Coronary artery (tissue), 2 donors: Measurements from ENCODE around the gene AGRN.
A peak's percentile ranks its signal among the peaks of the same experiment; 100 is the strongest.
"Not testable (repeated sequence)": the region's sequence is repeated elsewhere in the genome, so short reads cannot be mapped to it uniquely, and the experiment has no call there.

ENCODE experiments used
- DNase-seq: peaks from one replicate; pipeline ENCODE4 v3.0.0-alpha.2; 2017; ENCODE audit warnings: low spot score
- H3K27ac ChIP-seq, 2 donors: fragments of 200-600 bp; sonication (generic); one replicate each; pipeline ENCODE4 v1.5.1; 2016 to 2019
- H3K4me3 ChIP-seq: fragments of 200-600 bp; sonication (generic); 2 replicates; pipeline ENCODE4 v1.5.1; 2016; ENCODE audit warnings: mild to moderate bottlenecking, moderate library complexity
- TF ChIP-seq, protein P1 (sequence below): fragments of 200-600 bp; sonication (generic); IDR thresholded peaks from one replicate; pipeline ENCODE4 v1.5.1; 2019; ENCODE audit warnings: antibody characterized with exemption

Gene AGRN

DNA sequence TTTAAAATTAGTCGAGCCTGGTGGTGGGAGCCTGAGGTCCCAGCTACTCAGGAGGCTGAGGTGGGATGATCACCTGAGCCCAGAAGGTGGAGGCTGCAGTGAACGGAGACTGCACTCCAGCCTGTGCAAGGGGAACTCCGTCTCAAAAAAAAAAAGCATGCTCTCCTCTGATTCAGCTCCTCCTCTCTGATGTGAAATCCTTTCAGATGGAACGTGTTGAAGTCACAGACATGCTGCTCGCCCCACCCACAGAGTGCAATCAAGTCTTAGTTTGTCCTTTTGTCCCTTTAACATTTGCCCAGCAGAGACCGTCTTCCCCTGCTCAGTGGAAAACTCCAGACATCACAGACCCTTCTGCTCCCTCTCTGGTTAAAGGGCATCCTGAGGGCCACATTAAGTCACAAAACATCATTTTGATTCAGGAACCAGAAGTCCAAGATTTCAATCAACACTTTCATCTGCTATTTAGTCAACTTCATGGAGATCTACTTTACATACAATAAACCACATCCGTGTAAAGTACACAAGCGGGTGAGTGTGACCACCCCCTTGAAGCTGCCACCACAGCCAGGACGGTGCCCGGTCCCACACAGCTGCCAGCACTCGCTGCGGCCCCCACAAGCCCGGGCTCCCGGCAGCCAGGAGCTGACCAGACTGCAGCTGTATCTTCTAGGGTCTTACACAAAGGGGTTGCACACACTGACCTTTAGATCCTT lies 73.1 kb downstream of the AGRN start:
- TF ChIP-seq, protein P1, sequence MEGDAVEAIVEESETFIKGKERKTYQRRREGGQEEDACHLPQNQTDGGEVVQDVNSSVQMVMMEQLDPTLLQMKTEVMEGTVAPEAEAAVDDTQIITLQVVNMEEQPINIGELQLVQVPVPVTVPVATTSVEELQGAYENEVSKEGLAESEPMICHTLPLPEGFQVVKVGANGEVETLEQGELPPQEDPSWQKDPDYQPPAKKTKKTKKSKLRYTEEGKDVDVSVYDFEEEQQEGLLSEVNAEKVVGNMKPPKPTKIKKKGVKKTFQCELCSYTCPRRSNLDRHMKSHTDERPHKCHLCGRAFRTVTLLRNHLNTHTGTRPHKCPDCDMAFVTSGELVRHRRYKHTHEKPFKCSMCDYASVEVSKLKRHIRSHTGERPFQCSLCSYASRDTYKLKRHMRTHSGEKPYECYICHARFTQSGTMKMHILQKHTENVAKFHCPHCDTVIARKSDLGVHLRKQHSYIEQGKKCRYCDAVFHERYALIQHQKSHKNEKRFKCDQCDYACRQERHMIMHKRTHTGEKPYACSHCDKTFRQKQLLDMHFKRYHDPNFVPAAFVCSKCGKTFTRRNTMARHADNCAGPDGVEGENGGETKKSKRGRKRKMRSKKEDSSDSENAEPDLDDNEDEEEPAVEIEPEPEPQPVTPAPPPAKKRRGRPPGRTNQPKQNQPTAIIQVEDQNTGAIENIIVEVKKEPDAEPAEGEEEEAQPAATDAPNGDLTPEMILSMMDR, result no peak
- H3K27ac ChIP-seq, result no peak overlapping the region
- no peak overlapping the region for H3K4me3 ChIP-seq
- DNase-seq, result peak; percentile 17

DNA sequence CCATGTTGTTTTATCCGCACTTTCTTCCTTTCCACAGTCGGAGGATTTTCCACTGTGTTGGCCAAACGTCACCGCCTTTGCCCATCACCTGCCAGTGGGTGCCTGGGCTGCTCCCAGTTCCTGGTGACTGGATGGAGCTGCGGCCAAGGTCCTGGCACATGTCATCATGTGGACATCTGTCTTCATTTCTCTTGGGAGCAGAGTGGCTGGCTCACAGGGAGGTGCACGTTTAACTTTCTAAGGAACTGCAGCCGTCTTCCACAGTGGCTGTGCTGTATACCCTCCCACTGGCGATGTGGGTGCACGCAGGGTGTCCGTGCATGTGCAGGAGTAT lies 73.7 kb downstream of the AGRN start:
- H3K4me3 ChIP-seq, result no peak overlapping the region
- DNase-seq, result peak; percentile 22
- no peak overlapping the region for H3K27ac ChIP-seq

DNA sequence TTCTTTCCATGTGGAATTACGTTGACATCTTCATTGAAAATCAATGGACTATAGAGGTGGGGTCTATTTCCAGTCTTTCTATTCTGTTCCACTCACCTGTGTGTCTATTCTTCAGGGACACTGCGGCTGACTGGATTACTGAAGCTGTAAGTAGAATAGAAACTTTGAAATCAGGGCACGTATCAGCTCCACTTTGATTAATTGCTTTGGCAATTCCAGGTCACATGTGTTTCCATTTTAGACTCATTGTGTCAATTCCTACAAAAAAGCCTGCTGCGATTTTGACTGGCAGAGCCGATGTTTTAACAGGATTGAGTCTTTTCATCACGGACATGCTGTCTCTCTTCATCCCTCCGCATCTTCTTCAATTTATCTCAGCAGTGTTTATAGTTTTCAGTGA lies 75.1 kb downstream of the AGRN start:
- no peak overlapping the region for H3K4me3 ChIP-seq
- DNase-seq, result no peak

More for the DNA sequence above, 73.7 kb downstream of the AGRN start:
- TF ChIP-seq, protein P1, result no peak

DNA sequence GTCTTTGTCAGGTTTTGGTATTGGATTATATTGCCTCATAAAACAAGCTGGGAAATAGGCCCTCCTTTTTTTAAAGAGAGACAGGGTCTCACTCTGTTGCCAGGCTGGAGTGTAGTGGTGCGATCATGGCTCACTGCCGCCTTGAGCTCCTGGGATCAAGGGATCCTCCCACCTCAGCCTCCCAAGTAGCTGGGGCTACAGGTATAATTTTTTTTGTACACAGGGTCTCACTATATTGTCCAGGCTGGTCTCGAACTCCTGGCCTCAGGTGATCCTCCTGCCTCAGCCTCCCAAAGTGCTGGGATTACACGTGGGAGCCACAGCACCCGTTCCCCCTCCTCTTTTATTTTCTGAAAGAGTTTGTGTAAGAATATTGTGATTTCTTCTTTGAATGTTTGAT lies 76.2 kb downstream of the AGRN start:
- H3K4me3 ChIP-seq, DNase-seq, H3K27ac ChIP-seq: not testable (repeated sequence)

More for the DNA sequence above, 75.1 kb downstream of the AGRN start:
- TF ChIP-seq, protein P1, result no peak
- H3K27ac ChIP-seq, result no peak overlapping the region

DNA sequence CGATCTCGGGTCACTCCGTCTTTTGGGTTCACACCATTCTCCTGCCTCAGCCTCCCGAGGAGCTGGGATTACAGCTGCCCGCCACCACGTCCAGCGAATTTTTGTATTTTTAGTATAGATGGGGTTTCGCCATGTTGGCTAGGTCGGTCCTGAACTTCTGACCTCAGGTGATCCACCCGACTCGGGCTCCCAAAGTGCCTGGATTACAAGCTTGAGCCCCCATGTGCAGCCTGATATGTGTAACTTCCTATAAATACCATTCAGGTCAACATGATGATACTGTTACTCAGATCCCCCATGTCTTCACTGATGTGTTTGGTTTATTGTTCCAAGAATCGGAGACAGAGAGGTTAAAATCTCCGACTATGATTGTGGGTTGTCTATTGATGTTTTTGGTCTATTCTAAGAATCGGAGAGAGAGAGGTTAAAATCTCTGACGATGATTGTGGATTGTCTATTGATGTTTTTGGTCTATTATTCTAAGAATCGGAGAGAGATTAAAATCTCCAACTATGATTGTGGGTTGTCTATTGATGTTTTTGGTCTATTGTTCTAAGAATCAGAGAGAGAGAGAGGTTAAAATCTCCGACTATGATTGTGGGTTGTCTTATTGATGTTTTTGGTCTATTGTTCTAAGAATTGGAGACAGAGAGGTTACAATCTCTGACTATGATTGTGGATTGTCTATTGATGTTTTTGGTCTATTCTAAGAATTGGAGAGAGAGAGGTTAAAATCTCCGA lies 78.9 kb downstream of the AGRN start:
- TF ChIP-seq, protein P1, result no peak
- no peak overlapping the region for H3K27ac ChIP-seq
- H3K4me3 ChIP-seq, result no peak overlapping the region
- DNase-seq, result no peak

DNA sequence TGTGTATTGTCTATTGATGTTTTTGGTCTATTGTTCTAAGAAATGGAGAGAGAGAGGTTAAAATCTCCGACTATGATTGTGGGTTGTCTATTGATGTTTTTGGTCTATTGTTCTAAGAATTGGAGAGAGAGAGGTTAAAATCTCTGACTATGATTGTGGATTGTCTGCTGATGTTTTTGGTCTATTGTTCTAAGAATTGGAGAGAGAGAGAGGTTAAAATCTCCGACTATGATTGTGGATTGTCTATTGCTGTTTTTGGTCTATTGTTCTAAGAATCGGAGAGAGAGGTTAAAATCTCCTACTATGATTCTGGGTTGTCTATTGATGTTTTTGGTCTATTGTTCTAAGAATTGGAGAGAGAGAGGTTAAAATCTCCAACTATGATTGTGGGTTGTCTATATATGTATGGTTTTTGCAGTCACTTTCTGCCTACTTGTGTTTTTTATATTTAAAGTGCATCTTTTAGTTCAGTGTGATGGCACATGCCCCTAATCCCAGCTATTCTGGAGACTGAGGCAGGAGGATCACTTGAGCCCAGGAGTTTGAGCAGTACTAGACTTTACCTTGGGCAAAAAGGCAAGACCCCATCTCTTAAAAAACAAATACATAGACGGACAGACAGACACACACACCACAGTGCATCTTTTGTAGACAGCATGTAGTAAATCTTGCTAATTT lies 79.7 kb downstream of the AGRN start:
- no peak overlapping the region for H3K27ac ChIP-seq
- no peak for DNase-seq
- H3K4me3 ChIP-seq, result no peak overlapping the region
- TF ChIP-seq, protein P1, result no peak

DNA sequence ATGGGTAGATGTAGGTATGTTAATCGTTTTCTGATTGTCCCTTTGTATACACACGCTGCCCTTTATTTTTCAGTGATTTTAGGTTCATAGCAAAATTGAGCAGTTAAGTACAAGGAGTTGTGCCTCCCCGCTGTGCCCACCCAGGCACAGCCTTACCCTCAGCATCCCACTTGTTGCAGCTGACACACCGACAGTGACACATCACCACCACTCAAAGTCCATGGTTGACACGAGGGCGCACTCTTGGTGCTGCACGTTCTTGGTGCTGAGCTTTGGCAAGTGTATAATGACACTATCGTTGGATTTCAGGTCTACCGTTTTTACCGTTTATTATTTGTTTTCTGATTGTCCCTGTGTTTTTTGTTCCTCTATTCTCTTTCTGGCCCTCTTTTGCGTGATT lies 80.4 kb downstream of the AGRN start:
- Histone ChIP-seq H3K27ac (no peak overlapping the region), H3K4me3 (no peak overlapping the region)
- DNase-seq, result no peak
- TF ChIP-seq, protein P1, result no peak
